Activated CD4-positive, CD25-positive, alpha-beta regulatory T cell treated with anti-CD3 and anti-CD28 coated beads, Interleukin-2, amount 50 U/mL, for 72 hours (primary cell): ENCODE results near the gene SLC39A3.
A peak's percentile ranks its signal among the peaks of the same experiment; 100 is the strongest.

Experiments used
- DNase-seq: peaks from one replicate; pipeline ENCODE4 v3.0.0; 2021

The SLC39A3 gene

GRCh38 chr19:2739602-2740313 is at the start of gene SLC39A3:
Gene SLC39A3 (minus strand): TSS chr19:2740017. CDS start chr19:2737257, 2,760 bp downstream.
- DNase-seq: peak; percentile 99

- DNase-seq: no peak
Observed at GRCh38 chr19:2788237-2788636, 48.4 kb upstream of the SLC39A3 start.

- DNase-seq: no peak
Observed at GRCh38 chr19:2787115-2787514, 47.3 kb upstream of the SLC39A3 start.

- peak; percentile 98 for DNase-seq
Observed at GRCh38 chr19:2785244-2785997, 45.6 kb upstream of the SLC39A3 start, which contains the start of gene THOP1. Gene THOP1 (plus strand): TSS chr19:2785503. CDS start chr19:2785663, 160 bp downstream.

- no peak for DNase-seq
Observed at GRCh38 chr19:2783781-2784145, 43.9 kb upstream of the SLC39A3 start.

- DNase-seq: peak; percentile 94
Observed at GRCh38 chr19:2782936-2783780, 43.3 kb upstream of the SLC39A3 start, which contains the start of gene SGTA. Gene SGTA (minus strand): TSS chr19:2783273. CDS start chr19:2769068, 14,205 bp downstream.

GRCh38 chr19:2782329-2782935 is 42.6 kb upstream of the SLC39A3 start:
- DNase-seq: no peak

GRCh38 chr19:2780284-2780683 is 40.5 kb upstream of the SLC39A3 start:
- DNase-seq: no peak

GRCh38 chr19:2779121-2779740 is 39.4 kb upstream of the SLC39A3 start:
- DNase-seq: no peak

GRCh38 chr19:2777952-2778683 is 38.3 kb upstream of the SLC39A3 start:
- no peak for DNase-seq

- DNase-seq: peak; percentile 68
Observed at GRCh38 chr19:2775556-2776430, 36.0 kb upstream of the SLC39A3 start.

GRCh38 chr19:2774953-2775555 is 35.2 kb upstream of the SLC39A3 start:
- no peak for DNase-seq

- no peak for DNase-seq
Observed at GRCh38 chr19:2774083-2774679, 34.4 kb upstream of the SLC39A3 start.

GRCh38 chr19:2771786-2772674 is 32.2 kb upstream of the SLC39A3 start:
- no peak for DNase-seq

GRCh38 chr19:2770055-2771013 is 30.5 kb upstream of the SLC39A3 start:
- DNase-seq: no peak

- DNase-seq: no peak
Observed at GRCh38 chr19:2769218-2769617, 29.4 kb upstream of the SLC39A3 start.
